Panc1 (cell line): ENCODE results near the gene GPRASP3. TPM values are rescaled to one million over a fixed set of nuclear protein-coding genes. Genes with fewer than 3 reads are reported as not detected.

Experiments
- ATAC-seq: fragments of 200-7000 bp; cut with Tn5 transposase; 2 replicates; pipeline ENCODE4 v1.9.1; 2020; ENCODE audit warnings: mild to moderate bottlenecking, moderate library complexity
- BruUV-seq: library from RNA; stranded (reverse); fragments of 400-500 nt; replicated peaks from 2 replicates; lab custom pipeline; 2021; lab: Mats Ljungman, UMichigan
- CTCF ChIA-PET: fragments of 300-600 bp; sonication (Branson Sonifier 250); formaldehyde crosslinking; loops from one replicate; lab custom pipeline; 2022; ENCODE audit warnings: antibody characterized with exemption; lab: Charles Lee
- POLR2A ChIA-PET: fragments of 300-600 bp; sonication (Branson Sonifier 250); formaldehyde crosslinking; loops from one replicate; lab custom pipeline; 2022; ENCODE audit warnings: antibody characterized with exemption; lab: Charles Lee
- DNase-seq: peaks from one replicate; pipeline ENCODE4 v3.0.0-alpha.2; 2010; ENCODE audit warnings: low read depth, low spot score
- H3K27ac ChIP-seq: 2 replicates; pipeline ENCODE4 v1.5.1; 2011; ENCODE audit warnings: mild to moderate bottlenecking, low read length, inconsistent platforms
- H3K27me3 ChIP-seq: fragments of 200-500 bp; sonication (Bioruptor generic); 2 replicates; pipeline ENCODE4 v1.6.0; 2014; ENCODE audit warnings: low read length, inconsistent platforms; ENCODE audit not compliant: control insufficient read depth, insufficient read depth
- H3K36me3 ChIP-seq: fragments of 200-500 bp; sonication (Bioruptor generic); 2 replicates; pipeline ENCODE4 v1.5.1; 2014; ENCODE audit warnings: inconsistent platforms, mild to moderate bottlenecking, low read length, moderate library complexity; ENCODE audit not compliant: control insufficient read depth, insufficient read depth
- H3K4me1 ChIP-seq: 2 replicates; pipeline ENCODE4 v1.5.1; 2011; ENCODE audit warnings: inconsistent platforms, mild to moderate bottlenecking, low read length, moderate library complexity; ENCODE audit not compliant: control insufficient read depth, insufficient read depth
- H3K4me3 ChIP-seq, 2 experiments: 2 replicates each; pipeline ENCODE4 v1.5.1; 2011 to 2012; ENCODE audit warnings: low read depth in 2 of 2, low read length in 2 of 2, mild to moderate bottlenecking in 2 of 2, inconsistent platforms in 1 of 2, moderate library complexity in 1 of 2
- H3K9me3 ChIP-seq: fragments of 200-500 bp; sonication (Bioruptor generic); 2 replicates; pipeline ENCODE4 v1.5.1; 2014; ENCODE audit warnings: low read depth, mild to moderate bottlenecking, inconsistent platforms, low read length, moderate library complexity; ENCODE audit not compliant: control insufficient read depth, insufficient read depth
- POLR2AphosphoS5 ChIP-seq: IDR thresholded peaks from 2 replicates; pipeline ENCODE4 v1.6.1; 2012; ENCODE audit warnings: mild to moderate bottlenecking, low read depth, low read length, moderate library complexity
- REST ChIP-seq, 2 experiments: IDR thresholded peaks; 2 replicates each; pipeline ENCODE4 v1.6.1; 2011 to 2012; ENCODE audit warnings: low read depth in 2 of 2, control low read depth in 1 of 2, low read length in 1 of 2, mild to moderate bottlenecking in 1 of 2, moderate library complexity in 1 of 2; ENCODE audit not compliant: insufficient read depth in 1 of 2
- SIN3A ChIP-seq: IDR thresholded peaks from 2 replicates; pipeline ENCODE4 v1.6.1; 2012; ENCODE audit warnings: low read depth, mild to moderate bottlenecking, low read length, moderate library complexity, borderline replicate concordance; ENCODE audit not compliant: insufficient read depth
- TCF7L2 ChIP-seq: IDR thresholded peaks from 2 replicates; pipeline ENCODE4 v1.6.1; 2011; ENCODE audit warnings: mild to moderate bottlenecking, low read depth, low read length, inconsistent platforms
- in situ Hi-C: cut with HindIII; loops from 2 replicates; pipeline ENCODE4 v1.10.0; 2016; ENCODE audit warnings: low sequenced_read_pairs, low pct_unique_long_range_greater_than_20kb
- intact Hi-C: fragments of 100-400 bp; cut with micrococcal nuclease; formaldehyde crosslinking; loops from one replicate; pipeline ENCODE4 v1.10.0; 2022; ENCODE audit not compliant: unreplicated experiment
- total RNA-seq: library from RNA; stranded (reverse); gene quantifications from one replicate; pipeline ENCODE4 v1.2.1, GENCODE V29; 2021; ENCODE audit not compliant: unreplicated experiment
- TF ChIP-seq, protein P1 (sequence below): fragments of 450-650 bp; IDR thresholded peaks from 2 replicates; pipeline ENCODE4 v1.5.1; 2017; ENCODE audit warnings: mild to moderate bottlenecking

Gene GPRASP3
- total RNA-seq, 1 experiment from 2014 or later: 5.6 TPM

- POLR2A ChIA-PET: no interaction called here
- no peaks in the 10 kb centered on the region for H3K27me3 ChIP-seq
- BruUV-seq: no TSS peak
- intact Hi-C loops (loop anchor here (5.0 kb wide), 1 partner anchor 110 kb away; no protein-coding TSS in a partner anchor), in situ Hi-C loops (no loop called here)
- TF ChIP-seq POLR2AphosphoS5: no peak
- 0 out of 2 replicates have a peak, but pooled peaks have one; percentile 27 for TF ChIP-seq SIN3A
- ATAC-seq (peak; percentile 92), DNase-seq (no peak)
- no peaks in the 10 kb centered on the region for H3K4me1 ChIP-seq
- no peak within 1 kb of the TSS; the same call in 1 of the 2 replicates for H3K27ac ChIP-seq
- CTCF ChIA-PET: interaction anchor here (0.6 kb wide), 1 partner anchor 644 kb away, joined by 3 read pairs; no protein-coding TSS in a partner anchor
- peak within 1 kb of the TSS; percentile 63 to 85 for H3K4me3 ChIP-seq
- H3K9me3 ChIP-seq: no peaks in the 10 kb centered on the region
- no peaks in the 10 kb centered on the region for H3K36me3 ChIP-seq
Measured at GRCh38 chrX:102712216-102712966, 8.2 kb upstream of the GPRASP3 start, which contains the start of gene GPRASP2. Gene GPRASP2 (plus strand): TSS chrX:102712448. CDS start chrX:102714870, 2,422 bp downstream.

GRCh38 chrX:102712981-102713625 is 7.4 kb upstream of the GPRASP3 start:
- ChIA-PET CTCF (interaction anchor here (0.6 kb wide), 1 partner anchor 645 kb away, joined by 3 read pairs; no protein-coding TSS in a partner anchor), POLR2A (no interaction called here)
- Histone ChIP-seq H3K27ac (no peak overlapping the region; the same call in 1 of the 2 replicates), H3K9me3 (no peaks in the 10 kb centered on the region), H3K36me3 (no peaks in the 10 kb centered on the region), H3K27me3 (no peaks in the 10 kb centered on the region), H3K4me1 (no peaks in the 10 kb centered on the region), H3K4me3 (peak overlapping the region; percentile 63 to 85)
- in situ Hi-C loops (no loop called here), intact Hi-C loops (loop anchor here (5.0 kb wide), 1 partner anchor 111 kb away; no protein-coding TSS in a partner anchor)
- BruUV-seq: no TSS peak
- TF ChIP-seq TCF7L2: no peak
- TF ChIP-seq, protein P1, sequence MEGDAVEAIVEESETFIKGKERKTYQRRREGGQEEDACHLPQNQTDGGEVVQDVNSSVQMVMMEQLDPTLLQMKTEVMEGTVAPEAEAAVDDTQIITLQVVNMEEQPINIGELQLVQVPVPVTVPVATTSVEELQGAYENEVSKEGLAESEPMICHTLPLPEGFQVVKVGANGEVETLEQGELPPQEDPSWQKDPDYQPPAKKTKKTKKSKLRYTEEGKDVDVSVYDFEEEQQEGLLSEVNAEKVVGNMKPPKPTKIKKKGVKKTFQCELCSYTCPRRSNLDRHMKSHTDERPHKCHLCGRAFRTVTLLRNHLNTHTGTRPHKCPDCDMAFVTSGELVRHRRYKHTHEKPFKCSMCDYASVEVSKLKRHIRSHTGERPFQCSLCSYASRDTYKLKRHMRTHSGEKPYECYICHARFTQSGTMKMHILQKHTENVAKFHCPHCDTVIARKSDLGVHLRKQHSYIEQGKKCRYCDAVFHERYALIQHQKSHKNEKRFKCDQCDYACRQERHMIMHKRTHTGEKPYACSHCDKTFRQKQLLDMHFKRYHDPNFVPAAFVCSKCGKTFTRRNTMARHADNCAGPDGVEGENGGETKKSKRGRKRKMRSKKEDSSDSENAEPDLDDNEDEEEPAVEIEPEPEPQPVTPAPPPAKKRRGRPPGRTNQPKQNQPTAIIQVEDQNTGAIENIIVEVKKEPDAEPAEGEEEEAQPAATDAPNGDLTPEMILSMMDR: peak; percentile 84
- ATAC-seq (peak; percentile 85), DNase-seq (peak; percentile 13)

DNA sequence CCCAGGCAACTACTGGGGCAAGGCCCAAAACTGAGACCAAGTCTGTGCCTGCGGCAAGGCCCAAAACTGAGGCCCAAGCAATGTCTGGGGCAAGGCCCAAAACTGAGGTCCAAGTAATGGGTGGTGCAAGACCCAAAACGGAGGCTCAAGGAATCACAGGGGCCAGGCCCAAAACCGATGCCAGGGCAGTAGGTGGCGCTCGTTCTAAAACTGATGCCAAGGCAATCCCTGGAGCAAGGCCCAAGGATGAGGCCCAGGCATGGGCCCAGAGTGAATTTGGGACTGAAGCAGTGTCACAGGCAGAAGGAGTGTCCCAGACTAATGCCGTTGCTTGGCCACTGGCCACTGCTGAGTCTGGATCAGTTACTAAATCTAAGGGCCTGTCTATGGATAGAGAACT is 5.5 kb upstream of the GPRASP3 start:
- TF ChIP-seq, protein P1: no peak; the same call in 1 of the 2 replicates
- no peak for TF ChIP-seq REST (IDR thresholded peaks at IDR 0.05; ENCODE audit: insufficient read depth in 1 of 2, low read depth in 2 of 2, low read length in 1 of 2)
- no peak for TF ChIP-seq TCF7L2
- no peak for TF ChIP-seq POLR2AphosphoS5
- no peak for TF ChIP-seq SIN3A
- Histone ChIP-seq H3K27me3 (no peaks in the 10 kb centered on the region), H3K4me1 (peaks cover 2% of the 10 kb centered on the region; the same call in 1 of the 2 replicates), H3K27ac (no peak overlapping the region), H3K9me3 (no peaks in the 10 kb centered on the region), H3K4me3 (no peak overlapping the region), H3K36me3 (no peaks in the 10 kb centered on the region)
- DNase-seq (no peak), ATAC-seq (no peak)
- intact Hi-C loops: loop anchor here (5.0 kb wide), 1 partner anchor 113 kb away; no protein-coding TSS in a partner anchor
- BruUV-seq: no TSS peak
- ChIA-PET POLR2A (no interaction called here), CTCF (no interaction called here)
- in situ Hi-C loops: no loop called here
